ENCODE data around the gene CLCNKA. TPM values are rescaled to one million over a fixed set of nuclear protein-coding genes. Genes with fewer than 3 reads are reported as not detected.

CLCNKA gene
- total and polyA plus RNA-seq, 4 donors = not detected

DNA sequence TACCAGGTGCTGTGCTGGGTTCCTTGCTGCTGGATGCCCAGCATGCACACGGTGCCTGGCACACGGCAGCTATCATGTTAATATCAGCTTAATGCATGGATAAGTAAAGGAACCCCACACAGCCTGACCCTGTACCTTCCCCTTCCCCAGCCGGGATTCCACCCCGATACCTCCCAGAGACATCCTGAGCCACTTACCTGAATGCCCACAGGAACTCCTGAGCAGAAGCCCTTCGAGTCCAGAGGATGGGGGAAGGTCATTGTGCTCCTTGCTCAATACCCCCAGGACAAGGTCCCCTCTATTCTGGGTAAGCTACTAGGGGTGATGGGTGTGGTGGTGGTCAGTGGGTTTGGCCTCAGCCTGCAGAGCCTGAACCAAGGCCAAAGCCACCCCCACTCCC, 50.3 kb downstream of the CLCNKA start:
- no peaks in the 10 kb centered on the region for H3K27me3 ChIP-seq (ENCODE audit: control insufficient read depth in 4 of 4, insufficient read depth in 4 of 4, low read length in 3 of 4)
- TF ChIP-seq FOXA1 (IDR thresholded peaks at IDR 0.05) (no peak), EGR1 (IDR thresholded peaks at IDR 0.05; ENCODE audit: low read depth in 2 of 2) (no peak), RAD21 (IDR thresholded peaks at IDR 0.05) (no peak), FOXA2 (IDR thresholded peaks at IDR 0.05) (no peak), SP1 (IDR thresholded peaks at IDR 0.05) (no peak), HNF4G (IDR thresholded peaks at IDR 0.05) (no peak), RXRA (IDR thresholded peaks at IDR 0.05) (no peak), NR2F2 (IDR thresholded peaks at IDR 0.05) (no peak), TAF1 (conservative IDR thresholded peaks at IDR 0.05) (no peak)
- TF ChIP-seq, protein P1, sequence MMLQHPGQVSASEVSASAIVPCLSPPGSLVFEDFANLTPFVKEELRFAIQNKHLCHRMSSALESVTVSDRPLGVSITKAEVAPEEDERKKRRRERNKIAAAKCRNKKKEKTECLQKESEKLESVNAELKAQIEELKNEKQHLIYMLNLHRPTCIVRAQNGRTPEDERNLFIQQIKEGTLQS (IDR thresholded peaks at IDR 0.05) = no peak
- TF ChIP-seq, protein P2, sequence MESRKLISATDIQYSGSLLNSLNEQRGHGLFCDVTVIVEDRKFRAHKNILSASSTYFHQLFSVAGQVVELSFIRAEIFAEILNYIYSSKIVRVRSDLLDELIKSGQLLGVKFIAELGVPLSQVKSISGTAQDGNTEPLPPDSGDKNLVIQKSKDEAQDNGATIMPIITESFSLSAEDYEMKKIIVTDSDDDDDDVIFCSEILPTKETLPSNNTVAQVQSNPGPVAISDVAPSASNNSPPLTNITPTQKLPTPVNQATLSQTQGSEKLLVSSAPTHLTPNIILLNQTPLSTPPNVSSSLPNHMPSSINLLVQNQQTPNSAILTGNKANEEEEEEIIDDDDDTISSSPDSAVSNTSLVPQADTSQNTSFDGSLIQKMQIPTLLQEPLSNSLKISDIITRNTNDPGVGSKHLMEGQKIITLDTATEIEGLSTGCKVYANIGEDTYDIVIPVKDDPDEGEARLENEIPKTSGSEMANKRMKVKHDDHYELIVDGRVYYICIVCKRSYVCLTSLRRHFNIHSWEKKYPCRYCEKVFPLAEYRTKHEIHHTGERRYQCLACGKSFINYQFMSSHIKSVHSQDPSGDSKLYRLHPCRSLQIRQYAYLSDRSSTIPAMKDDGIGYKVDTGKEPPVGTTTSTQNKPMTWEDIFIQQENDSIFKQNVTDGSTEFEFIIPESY (IDR thresholded peaks at IDR 0.05) = no peak
- TF ChIP-seq, protein P3, sequence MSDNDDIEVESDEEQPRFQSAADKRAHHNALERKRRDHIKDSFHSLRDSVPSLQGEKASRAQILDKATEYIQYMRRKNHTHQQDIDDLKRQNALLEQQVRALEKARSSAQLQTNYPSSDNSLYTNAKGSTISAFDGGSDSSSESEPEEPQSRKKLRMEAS (IDR thresholded peaks at IDR 0.05) = no peak
- 91% methylated on average over 5 of the region's 5 CpGs for WGBS
- DNase-seq (ENCODE audit: low spot score) = no peak
- no peak overlapping the region for H3K9ac ChIP-seq (ENCODE audit: low read depth in 1 of 2, low read length in 2 of 2)
- H3K27ac ChIP-seq (ENCODE audit: low read depth in 1 of 2, low read length in 2 of 2) = no peak overlapping the region
- H3K4me3 ChIP-seq (ENCODE audit: low read depth in 1 of 3, low read length in 3 of 3) = no peak overlapping the region
- no peaks in the 10 kb centered on the region for H3K9me3 ChIP-seq (ENCODE audit: control insufficient read depth in 4 of 4, low read length in 3 of 4)
- no peaks in the 10 kb centered on the region for H3K36me3 ChIP-seq (ENCODE audit: control insufficient read depth in 4 of 4, insufficient read depth in 3 of 4, low read depth in 1 of 4, low read length in 3 of 4)
- H3K4me1 ChIP-seq (ENCODE audit: control insufficient read depth in 4 of 4, insufficient read depth in 4 of 4, low read length in 3 of 4) = peaks cover 15 to 35% (median 25%) of the 10 kb centered on the region in 4 donors

DNA sequence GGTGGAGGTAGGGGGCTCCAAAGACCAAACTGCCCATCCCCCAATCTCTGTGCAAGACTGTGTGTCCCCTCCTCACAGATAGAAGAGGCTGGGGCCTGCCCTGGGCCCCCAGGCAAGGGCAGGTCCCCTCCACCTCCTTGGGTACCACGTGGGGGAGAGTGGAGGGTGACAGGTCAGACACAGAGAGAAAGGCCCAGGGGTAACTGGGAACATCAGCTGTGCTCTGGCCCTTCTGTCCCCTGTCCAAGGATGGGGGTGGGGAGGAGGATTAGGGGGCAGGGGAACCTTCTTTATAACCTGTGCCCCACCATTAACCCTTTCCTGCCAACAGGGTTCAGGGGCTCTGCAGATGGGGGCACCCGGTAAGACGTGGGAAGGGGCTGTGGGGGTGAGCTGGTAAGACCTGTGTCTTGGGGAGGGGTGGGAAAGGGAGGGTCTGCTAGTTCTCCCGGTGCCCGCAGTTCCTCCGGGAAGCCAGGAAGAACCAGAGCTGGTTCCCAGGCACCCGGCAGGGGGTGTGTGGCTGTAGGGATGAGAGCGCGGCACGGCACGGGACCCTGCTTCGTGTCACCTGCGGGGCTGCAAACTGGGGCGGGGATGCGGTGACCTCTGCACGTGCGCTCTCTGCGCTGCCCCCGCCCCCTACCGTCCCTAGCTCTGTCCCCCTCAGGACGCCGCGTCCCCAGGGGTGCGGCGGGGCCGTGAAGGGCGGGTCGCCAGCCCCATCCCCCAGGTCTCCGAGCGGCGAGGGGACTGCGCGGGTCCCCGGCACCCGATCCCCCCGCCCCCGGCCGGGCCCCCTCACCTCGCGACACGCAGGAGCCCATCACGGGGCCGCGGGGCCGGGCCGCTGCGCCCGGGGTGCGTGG, 51.0 kb downstream of the CLCNKA start:
- Histone ChIP-seq H3K36me3 (ENCODE audit: control insufficient read depth in 4 of 4, insufficient read depth in 3 of 4, low read depth in 1 of 4, low read length in 3 of 4) (no peaks in the 10 kb centered on the region), H3K27ac (ENCODE audit: low read depth in 1 of 2, low read length in 2 of 2) (no peak overlapping the region), H3K27me3 (ENCODE audit: control insufficient read depth in 4 of 4, insufficient read depth in 4 of 4, low read length in 3 of 4) (no peaks in the 10 kb centered on the region), H3K9me3 (ENCODE audit: control insufficient read depth in 4 of 4, low read length in 3 of 4) (no peaks in the 10 kb centered on the region), H3K4me1 (ENCODE audit: control insufficient read depth in 4 of 4, insufficient read depth in 4 of 4, low read length in 3 of 4) (peaks cover 12 to 30% (median 21%) of the 10 kb centered on the region in 4 donors), H3K9ac (ENCODE audit: low read depth in 1 of 2, low read length in 2 of 2) (no peak overlapping the region), H3K4me3 (ENCODE audit: low read depth in 1 of 3, low read length in 3 of 3) (peak overlapping the region in 1 of 3 donors; percentile 45)
- TF ChIP-seq HNF4A (conservative IDR thresholded peaks at IDR 0.05) (no peak), SP1 (IDR thresholded peaks at IDR 0.05) (no peak)
- WGBS = 7% methylated on average over 49 of the region's 49 CpGs
- no peak for DNase-seq (ENCODE audit: low spot score)

DNA sequence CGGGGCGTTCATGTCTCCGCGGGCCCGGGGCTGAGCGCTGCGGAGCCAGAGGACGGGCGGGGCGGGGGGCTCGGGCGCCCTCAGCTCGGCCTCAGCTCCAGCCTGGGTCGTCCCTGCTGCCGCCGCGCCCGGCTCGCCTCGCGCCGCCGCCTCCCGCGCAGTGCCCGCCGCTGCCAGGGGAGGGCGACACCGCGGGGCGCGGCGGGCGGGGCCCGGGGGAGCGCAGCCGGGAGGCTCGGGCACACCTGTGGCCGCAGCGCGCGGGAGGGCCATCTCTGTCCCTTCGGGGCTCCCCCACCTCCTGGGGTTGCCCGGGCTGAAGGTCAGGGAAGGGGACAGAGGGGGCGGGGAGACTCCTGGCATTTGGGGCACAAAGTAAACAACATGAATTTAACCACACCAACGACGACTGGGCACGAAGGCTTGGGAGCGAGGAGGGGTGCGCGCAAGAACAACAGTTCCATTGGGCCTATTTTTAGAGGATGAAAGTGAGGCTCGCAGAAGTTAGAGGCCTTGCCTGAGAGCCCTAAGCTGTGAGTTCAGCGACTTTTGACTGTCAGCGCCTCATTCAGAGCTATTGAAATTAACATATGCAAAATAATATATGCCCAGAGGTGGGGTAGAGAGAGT, 51.8 kb downstream of the CLCNKA start, which contains the start of gene FAM131C:
Gene FAM131C, minus strand, starts transcription at position 162 of the 630 bp plus-strand sequence. CDS start 209 bp downstream, outside the sequence.
- WGBS = 4% methylated on average over 54 of the region's 54 CpGs
- Histone ChIP-seq H3K27ac (ENCODE audit: low read depth in 1 of 2, low read length in 2 of 2) (no peak within 1 kb of the TSS), H3K9me3 (ENCODE audit: control insufficient read depth in 4 of 4, low read length in 3 of 4) (no peaks in the 10 kb centered on the region), H3K36me3 (ENCODE audit: control insufficient read depth in 4 of 4, insufficient read depth in 3 of 4, low read depth in 1 of 4, low read length in 3 of 4) (no peaks in the 10 kb centered on the region), H3K4me3 (ENCODE audit: low read depth in 1 of 3, low read length in 3 of 3) (peak within 1 kb of the TSS in 1 of 3 donors; percentile 45), H3K9ac (ENCODE audit: low read depth in 1 of 2, low read length in 2 of 2) (no peak within 1 kb of the TSS), H3K4me1 (ENCODE audit: control insufficient read depth in 4 of 4, insufficient read depth in 4 of 4, low read length in 3 of 4) (peaks cover 8 to 23% (median 13%) of the 10 kb centered on the region in 4 donors), H3K27me3 (ENCODE audit: control insufficient read depth in 4 of 4, insufficient read depth in 4 of 4, low read length in 3 of 4) (no peaks in the 10 kb centered on the region)
- no peak for TF ChIP-seq RXRA (IDR thresholded peaks at IDR 0.05)
- TF ChIP-seq FOXA1 (IDR thresholded peaks at IDR 0.05) = no peak
- TF ChIP-seq RAD21 (IDR thresholded peaks at IDR 0.05) = no peak
- TF ChIP-seq, protein P4, sequence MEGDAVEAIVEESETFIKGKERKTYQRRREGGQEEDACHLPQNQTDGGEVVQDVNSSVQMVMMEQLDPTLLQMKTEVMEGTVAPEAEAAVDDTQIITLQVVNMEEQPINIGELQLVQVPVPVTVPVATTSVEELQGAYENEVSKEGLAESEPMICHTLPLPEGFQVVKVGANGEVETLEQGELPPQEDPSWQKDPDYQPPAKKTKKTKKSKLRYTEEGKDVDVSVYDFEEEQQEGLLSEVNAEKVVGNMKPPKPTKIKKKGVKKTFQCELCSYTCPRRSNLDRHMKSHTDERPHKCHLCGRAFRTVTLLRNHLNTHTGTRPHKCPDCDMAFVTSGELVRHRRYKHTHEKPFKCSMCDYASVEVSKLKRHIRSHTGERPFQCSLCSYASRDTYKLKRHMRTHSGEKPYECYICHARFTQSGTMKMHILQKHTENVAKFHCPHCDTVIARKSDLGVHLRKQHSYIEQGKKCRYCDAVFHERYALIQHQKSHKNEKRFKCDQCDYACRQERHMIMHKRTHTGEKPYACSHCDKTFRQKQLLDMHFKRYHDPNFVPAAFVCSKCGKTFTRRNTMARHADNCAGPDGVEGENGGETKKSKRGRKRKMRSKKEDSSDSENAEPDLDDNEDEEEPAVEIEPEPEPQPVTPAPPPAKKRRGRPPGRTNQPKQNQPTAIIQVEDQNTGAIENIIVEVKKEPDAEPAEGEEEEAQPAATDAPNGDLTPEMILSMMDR (IDR thresholded peaks at IDR 0.05; ENCODE audit: low read depth, low read length, missing input control) = peak; percentile 47
- no peak for DNase-seq (ENCODE audit: low spot score)
